Measurements from ENCODE around the gene MPRIP. TPM values are rescaled to one million over a fixed set of nuclear protein-coding genes. Genes with fewer than 3 reads are reported as not detected.
A peak's percentile ranks its signal among the peaks of the same experiment; 100 is the strongest.
"Not testable (repeated sequence)": the region's sequence is repeated elsewhere in the genome, so short reads cannot be mapped to it uniquely, and the experiment has no call there.

The MPRIP gene
- total RNA-seq, 1 experiment from 2014 or later: 1,274 TPM

DNA sequence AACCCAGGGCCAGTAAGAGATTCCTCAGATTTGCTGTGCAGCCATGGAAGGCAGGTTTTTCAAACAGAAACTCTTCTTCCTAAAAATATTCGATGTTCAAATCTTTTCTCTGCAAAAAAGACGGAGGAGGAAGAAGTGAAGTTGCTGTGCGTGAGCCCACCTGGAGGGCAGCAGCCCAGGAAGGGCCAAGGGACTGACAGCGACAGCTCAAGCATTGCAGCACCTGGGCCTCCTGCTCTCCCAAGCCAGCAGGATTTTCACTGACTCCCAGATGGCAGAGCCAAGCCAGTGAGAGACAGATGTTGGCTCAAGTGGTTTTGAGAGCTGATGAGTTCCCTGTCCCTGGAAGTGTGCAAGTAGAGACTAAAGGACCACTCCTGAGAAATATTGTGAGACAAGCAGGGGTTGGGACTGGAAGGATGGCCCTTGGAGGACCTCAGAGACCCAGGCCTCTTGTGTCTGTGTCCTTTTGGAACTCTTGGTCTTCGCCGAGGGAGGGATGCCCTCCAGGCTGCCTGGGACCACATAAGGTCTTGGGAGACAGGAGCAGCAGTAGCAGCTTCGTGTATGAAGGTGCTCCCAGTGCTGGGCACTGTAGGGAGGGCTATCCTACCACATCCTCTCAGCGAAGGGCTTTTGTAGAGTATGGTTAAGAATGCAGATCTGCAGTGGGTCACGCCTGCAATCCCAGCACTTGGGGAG, 41.0 kb upstream of the MPRIP start:
- Histone ChIP-seq H2AFZ (ENCODE audit: low read length) (peak overlapping the region; percentile 71), H3K4me1 (ENCODE audit: insufficient read depth, low read length) (peaks cover 4% of the 10 kb centered on the region; the same call in 1 of the 2 replicates), H3F3A (ENCODE audit: low read length, unreplicated experiment) (no peaks in the 10 kb centered on the region), H3K27me3 (ENCODE audit: low read length) (no peaks in the 10 kb centered on the region), H3K79me2 (ENCODE audit: low read length) (no peaks in the 10 kb centered on the region), H3K4me2 (ENCODE audit: low read length) (no peak overlapping the region), H3K9me2 (replicated peaks; ENCODE audit: low read length) (no peaks in the 10 kb centered on the region), H3K36me3 (ENCODE audit: low read depth, low read length) (no peaks in the 10 kb centered on the region), H3K4me3 (ENCODE audit: low read length) (no peak overlapping the region), H3K27ac (ENCODE audit: low read length) (no peak overlapping the region), H3K9me3 (ENCODE audit: low read length) (no peaks in the 10 kb centered on the region), H3K9ac (ENCODE audit: low read length) (no peak overlapping the region), H4K20me1 (ENCODE audit: low read length) (no peaks in the 10 kb centered on the region)
- no TSS peak for BruUV-seq (replicated peaks)
- ChIA-PET POLR2A (ENCODE audit: unreplicated experiment) (no interaction called here), CTCF (no interaction called here)
- DNase-seq (no peak), ATAC-seq (peak; percentile 8)
- intact Hi-C loops (cut with micrococcal nuclease): loop anchor here (5.0 to 10.0 kb wide), 2 partner anchors 46 to 154 kb away; no protein-coding TSS in a partner anchor
- no peak for TF ChIP-seq CTCF (conservative IDR thresholded peaks at IDR 0.05; ENCODE audit: low read depth, low read length)
- TF ChIP-seq EZH2 (IDR thresholded peaks at IDR 0.05; ENCODE audit: low read length, unreplicated experiment): no peak
- TF ChIP-seq EZH2phosphoT487 (IDR thresholded peaks at IDR 0.05; ENCODE audit: borderline replicate concordance, low read length): no peak

DNA sequence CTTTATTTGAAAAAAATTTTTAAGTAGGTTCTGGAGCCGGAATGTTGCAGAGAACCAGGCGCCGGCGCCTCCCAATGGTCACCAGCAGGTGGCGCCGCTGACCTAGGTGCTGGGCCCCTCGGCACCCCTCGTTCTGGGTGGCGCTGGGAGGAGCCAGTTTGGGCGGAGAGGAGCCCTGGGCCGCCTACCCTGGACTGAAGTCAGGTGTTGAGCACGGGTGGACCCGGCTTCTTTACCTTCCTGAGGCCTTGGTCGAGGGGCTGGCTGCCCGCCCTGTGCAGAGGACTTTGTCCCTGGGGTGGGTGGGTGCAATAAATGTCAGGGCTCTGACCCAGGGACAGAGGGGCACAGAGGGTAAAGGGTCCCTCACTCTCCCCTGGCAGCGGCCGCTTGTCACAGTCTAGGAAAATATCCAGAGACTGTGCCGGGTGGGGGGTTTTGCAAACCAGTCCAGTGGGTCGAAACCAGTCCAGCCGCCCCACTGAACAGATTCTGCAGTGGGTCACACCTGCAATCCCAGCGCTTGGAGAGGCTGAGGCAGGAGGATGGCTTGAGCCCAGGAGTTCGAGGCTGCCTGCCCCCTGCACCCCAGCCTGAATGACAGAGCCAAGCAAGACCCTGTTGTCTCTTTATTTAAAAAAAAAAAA, 40.3 kb upstream of the MPRIP start:
- no peaks in the 10 kb centered on the region for H3K79me2 ChIP-seq (ENCODE audit: low read length)
- peak; percentile 98 for ATAC-seq
- POLR2A ChIA-PET (ENCODE audit: unreplicated experiment): no interaction called here
- peak overlapping the region; percentile 47; the same call in 1 of the 2 replicates for H3K4me3 ChIP-seq (ENCODE audit: low read length)
- H3K9ac ChIP-seq (ENCODE audit: low read length): no peak overlapping the region
- CTCF ChIA-PET: no interaction called here
- H3K4me1 ChIP-seq (ENCODE audit: insufficient read depth, low read length): peaks cover 4% of the 10 kb centered on the region; the same call in 1 of the 2 replicates
- no peaks in the 10 kb centered on the region for H4K20me1 ChIP-seq (ENCODE audit: low read length)
- no peaks in the 10 kb centered on the region for H3K9me2 ChIP-seq (replicated peaks; ENCODE audit: low read length)
- no peaks in the 10 kb centered on the region for H3K36me3 ChIP-seq (ENCODE audit: low read depth, low read length)
- BruUV-seq (replicated peaks): no TSS peak
- H2AFZ ChIP-seq (ENCODE audit: low read length): peak overlapping the region; percentile 71
- no peak for TF ChIP-seq EZH2 (IDR thresholded peaks at IDR 0.05; ENCODE audit: low read length, unreplicated experiment)
- peak; percentile 97 for TF ChIP-seq CTCF (conservative IDR thresholded peaks at IDR 0.05; ENCODE audit: low read depth, low read length)
- TF ChIP-seq EZH2phosphoT487 (IDR thresholded peaks at IDR 0.05; ENCODE audit: borderline replicate concordance, low read length): no peak
- H3K4me2 ChIP-seq (ENCODE audit: low read length): peak overlapping the region; percentile 65
- H3F3A ChIP-seq (ENCODE audit: low read length, unreplicated experiment): no peaks in the 10 kb centered on the region
- peak; percentile 93 for DNase-seq
- no peaks in the 10 kb centered on the region for H3K9me3 ChIP-seq (ENCODE audit: low read length)
- no peak overlapping the region for H3K27ac ChIP-seq (ENCODE audit: low read length)
- intact Hi-C loops (cut with micrococcal nuclease): loop anchor here (5.0 to 10.0 kb wide), 2 partner anchors 45 to 153 kb away; no protein-coding TSS in a partner anchor
- no peaks in the 10 kb centered on the region for H3K27me3 ChIP-seq (ENCODE audit: low read length)

DNA sequence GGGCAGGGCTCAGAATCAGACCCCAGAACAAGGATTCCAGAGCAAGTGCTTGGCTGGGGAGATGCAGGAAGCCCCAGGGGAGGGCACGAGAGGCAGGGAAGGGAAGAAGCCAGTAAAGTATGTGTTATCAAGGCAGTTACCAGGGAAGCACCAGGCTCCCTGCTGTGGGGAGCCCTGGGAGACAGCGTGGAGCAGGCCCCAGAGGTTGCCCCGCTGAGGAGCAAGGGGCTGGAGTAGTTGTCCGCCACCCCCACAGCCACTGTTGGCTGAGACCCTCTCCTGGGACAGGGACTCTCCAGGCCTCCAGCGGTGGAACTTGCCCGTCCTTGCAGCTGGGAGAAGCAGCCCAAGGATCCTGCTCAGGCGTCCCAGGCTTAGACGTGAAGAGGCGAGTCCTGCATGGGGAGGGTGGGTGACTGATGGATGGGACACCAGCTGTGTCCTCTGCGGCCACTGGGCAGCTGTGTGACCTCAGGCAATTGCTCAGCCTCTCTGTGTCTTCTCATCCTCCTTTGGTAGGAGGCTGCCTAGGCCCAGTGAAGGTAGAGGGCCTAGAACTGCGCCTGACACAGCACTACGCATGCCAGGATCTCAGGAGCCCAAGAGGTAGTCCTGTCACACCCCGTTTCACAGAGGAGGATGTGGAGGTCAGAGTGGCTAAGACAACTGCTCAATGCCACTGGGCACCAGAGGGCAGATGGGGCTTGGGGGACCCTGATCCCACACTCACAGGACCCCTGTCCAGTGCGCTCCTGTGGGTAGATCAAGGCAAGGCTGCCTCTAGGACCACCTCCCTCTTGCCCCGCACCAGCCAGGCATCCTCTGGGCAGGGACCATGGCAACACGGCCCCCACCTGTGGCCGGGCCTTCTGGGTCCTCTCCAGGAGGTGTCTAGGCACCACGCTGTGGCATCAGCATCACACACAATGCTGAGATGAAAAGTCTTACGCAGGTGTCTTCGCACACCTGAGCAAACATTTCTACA, 39.2 kb upstream of the MPRIP start:
- H3K4me3 ChIP-seq (ENCODE audit: low read length); H3F3A ChIP-seq (ENCODE audit: low read length, unreplicated experiment); H3K9me2 ChIP-seq (replicated peaks; ENCODE audit: low read length); H3K4me1 ChIP-seq (ENCODE audit: insufficient read depth, low read length); BruUV-seq (replicated peaks); H3K36me3 ChIP-seq (ENCODE audit: low read depth, low read length); H3K27ac ChIP-seq (ENCODE audit: low read length); DNase-seq; H2AFZ ChIP-seq (ENCODE audit: low read length); H3K27me3 ChIP-seq (ENCODE audit: low read length); CTCF ChIA-PET; ATAC-seq; H3K9ac ChIP-seq (ENCODE audit: low read length); H3K79me2 ChIP-seq (ENCODE audit: low read length); H4K20me1 ChIP-seq (ENCODE audit: low read length); POLR2A ChIA-PET (ENCODE audit: unreplicated experiment); H3K4me2 ChIP-seq (ENCODE audit: low read length); H3K9me3 ChIP-seq (ENCODE audit: low read length): not testable (repeated sequence)
- intact Hi-C loops (cut with micrococcal nuclease): loop anchor here (5.0 to 10.0 kb wide), 2 partner anchors 44 to 152 kb away; no protein-coding TSS in a partner anchor
